Nephron progenitor cell (in vitro differentiated cells): ENCODE data around the gene SF3B6.

Experiments used
- DNase-seq: peaks from one replicate; pipeline ENCODE4 v3.0.0; 2021
- H3K27ac Mint-ChIP-seq: 2 replicates; pipeline ENCODE4 v1.8.0; 2021; ENCODE audit warnings: mild to moderate bottlenecking, moderate library complexity, mixed read lengths
- H3K27me3 Mint-ChIP-seq: 2 replicates; pipeline ENCODE4 v1.8.0; 2021; ENCODE audit warnings: mild to moderate bottlenecking, low read depth, mixed read lengths; ENCODE audit not compliant: poor library complexity
- H3K36me3 Mint-ChIP-seq: 2 replicates; pipeline ENCODE4 v1.8.0; 2021; ENCODE audit warnings: low read depth, mixed read lengths
- H3K4me1 Mint-ChIP-seq: 2 replicates; pipeline ENCODE4 v1.8.0; 2021; ENCODE audit warnings: mixed read lengths
- H3K4me3 Mint-ChIP-seq: 2 replicates; pipeline ENCODE4 v1.8.0; 2021; ENCODE audit warnings: mild to moderate bottlenecking, moderate library complexity, mixed read lengths
- H3K9me3 Mint-ChIP-seq: 2 replicates; pipeline ENCODE4 v1.8.0; 2021; ENCODE audit warnings: mild to moderate bottlenecking, moderate library complexity, mixed read lengths
- TF ChIP-seq, protein P1 (sequence below): fragments of 200-600 bp; sonication (generic); IDR thresholded peaks from 2 replicates; pipeline ENCODE4 v1.5.0; 2021; ENCODE audit warnings: antibody characterized with exemption

Gene SF3B6

DNA sequence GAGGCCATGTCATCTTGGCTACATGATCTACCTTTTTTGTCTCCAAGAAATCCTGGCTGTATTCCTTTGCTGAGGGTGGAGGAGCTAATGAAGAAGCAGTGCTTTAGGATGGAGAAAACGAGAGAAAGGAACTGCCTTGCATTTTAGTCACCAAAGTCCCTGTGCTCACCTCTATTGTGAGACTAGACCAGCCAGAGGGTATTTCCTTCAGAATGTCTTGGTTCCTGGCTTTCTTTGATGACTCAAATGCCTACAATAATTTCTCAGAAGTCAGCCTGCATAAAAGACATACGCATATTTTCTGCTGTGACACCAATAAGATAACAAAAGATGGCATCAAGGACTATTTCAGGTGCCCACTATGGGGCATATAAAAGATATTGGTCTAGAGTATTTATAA is 10.8 kb downstream of the SF3B6 start:
- Mint-ChIP-seq H3K27me3 (no peaks in the 10 kb centered on the region), H3K27ac (no peak overlapping the region), H3K36me3 (peaks cover 32% of the 10 kb centered on the region)

GRCh38 chr2:24058564-24059271 is 17.4 kb downstream of the SF3B6 start:
- Mint-ChIP-seq H3K27ac (no peak overlapping the region), H3K4me3 (no peak overlapping the region), H3K9me3 (no peaks in the 10 kb centered on the region), H3K36me3 (peaks cover 7% of the 10 kb centered on the region), H3K27me3 (peaks cover 3% of the 10 kb centered on the region), H3K4me1 (no peaks in the 10 kb centered on the region)
- DNase-seq = no peak
- TF ChIP-seq, protein P1, sequence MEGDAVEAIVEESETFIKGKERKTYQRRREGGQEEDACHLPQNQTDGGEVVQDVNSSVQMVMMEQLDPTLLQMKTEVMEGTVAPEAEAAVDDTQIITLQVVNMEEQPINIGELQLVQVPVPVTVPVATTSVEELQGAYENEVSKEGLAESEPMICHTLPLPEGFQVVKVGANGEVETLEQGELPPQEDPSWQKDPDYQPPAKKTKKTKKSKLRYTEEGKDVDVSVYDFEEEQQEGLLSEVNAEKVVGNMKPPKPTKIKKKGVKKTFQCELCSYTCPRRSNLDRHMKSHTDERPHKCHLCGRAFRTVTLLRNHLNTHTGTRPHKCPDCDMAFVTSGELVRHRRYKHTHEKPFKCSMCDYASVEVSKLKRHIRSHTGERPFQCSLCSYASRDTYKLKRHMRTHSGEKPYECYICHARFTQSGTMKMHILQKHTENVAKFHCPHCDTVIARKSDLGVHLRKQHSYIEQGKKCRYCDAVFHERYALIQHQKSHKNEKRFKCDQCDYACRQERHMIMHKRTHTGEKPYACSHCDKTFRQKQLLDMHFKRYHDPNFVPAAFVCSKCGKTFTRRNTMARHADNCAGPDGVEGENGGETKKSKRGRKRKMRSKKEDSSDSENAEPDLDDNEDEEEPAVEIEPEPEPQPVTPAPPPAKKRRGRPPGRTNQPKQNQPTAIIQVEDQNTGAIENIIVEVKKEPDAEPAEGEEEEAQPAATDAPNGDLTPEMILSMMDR = no peak

More for the DNA sequence above, 10.8 kb downstream of the SF3B6 start:
- H3K4me3 Mint-ChIP-seq = no peak overlapping the region
- TF ChIP-seq, protein P1 = no peak
- no peaks in the 10 kb centered on the region for H3K9me3 Mint-ChIP-seq
- DNase-seq = no peak
- H3K4me1 Mint-ChIP-seq = no peaks in the 10 kb centered on the region

GRCh38 chr2:24055750-24056149 is 20.4 kb downstream of the SF3B6 start:
- TF ChIP-seq, protein P1 = no peak
- Mint-ChIP-seq H3K9me3 (no peaks in the 10 kb centered on the region), H3K4me1 (no peaks in the 10 kb centered on the region), H3K36me3 (peaks cover 7% of the 10 kb centered on the region), H3K27ac (no peak overlapping the region), H3K4me3 (no peak overlapping the region), H3K27me3 (peaks cover 3% of the 10 kb centered on the region)
- DNase-seq = no peak

DNA sequence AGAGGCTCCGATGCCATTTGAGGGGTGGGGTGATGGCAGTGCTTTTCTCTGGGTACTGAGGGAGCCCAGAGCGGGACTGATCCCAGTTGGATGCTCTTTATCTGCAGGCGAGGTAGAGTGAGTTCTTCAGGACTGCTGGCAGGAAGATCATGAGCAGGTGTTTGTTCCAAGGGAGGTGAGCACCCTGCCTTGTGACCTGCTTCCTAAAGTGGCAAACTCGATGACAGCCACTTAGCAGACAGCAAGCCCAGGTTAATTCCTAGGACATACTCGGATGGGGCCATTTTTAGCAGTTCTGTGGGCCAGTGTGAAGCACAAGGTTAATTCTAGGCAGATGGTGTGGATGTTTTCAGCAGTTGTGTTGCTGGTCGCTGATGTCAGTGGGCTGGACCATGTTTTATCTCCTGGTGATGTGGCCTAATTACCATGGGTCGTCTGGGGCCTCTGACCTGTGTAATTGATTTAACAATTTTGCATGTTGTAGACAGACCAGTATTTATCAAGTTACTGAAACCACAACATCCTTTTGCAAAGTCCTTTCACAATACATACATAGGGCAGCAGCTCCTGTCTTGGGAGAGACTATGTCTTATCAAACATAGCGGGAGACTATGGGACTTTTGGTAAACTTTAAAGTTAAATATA is 21.6 kb downstream of the SF3B6 start:
- Mint-ChIP-seq H3K27ac (no peak overlapping the region), H3K4me3 (no peak overlapping the region)

GRCh38 chr2:24052951-24053350 is 23.2 kb downstream of the SF3B6 start:
- H3K27me3 Mint-ChIP-seq = no peaks in the 10 kb centered on the region
- peaks cover 7% of the 10 kb centered on the region for H3K36me3 Mint-ChIP-seq
- H3K4me3 Mint-ChIP-seq = no peak overlapping the region
- no peak for DNase-seq
- TF ChIP-seq, protein P1 = no peak
- H3K9me3 Mint-ChIP-seq = no peaks in the 10 kb centered on the region
- no peak overlapping the region for H3K27ac Mint-ChIP-seq
- H3K4me1 Mint-ChIP-seq = no peaks in the 10 kb centered on the region

More for the DNA sequence above, 21.6 kb downstream of the SF3B6 start:
- Mint-ChIP-seq H3K36me3 (peaks cover 7% of the 10 kb centered on the region), H3K27me3 (peaks cover 3% of the 10 kb centered on the region), H3K4me1 (no peaks in the 10 kb centered on the region), H3K9me3 (no peaks in the 10 kb centered on the region)
- DNase-seq = no peak
- TF ChIP-seq, protein P1 = no peak
